ENCODE data around the gene RPLP2. TPM values are rescaled to one million over a fixed set of nuclear protein-coding genes. Genes with fewer than 3 reads are reported as not detected.

The RPLP2 gene
- total and polyA plus RNA-seq, 8 donors: 360 to 5,956 (median 985) TPM

- DNase-seq: peak; percentile 89 to 92
- Histone ChIP-seq H3K36me3 (peaks cover 0 to 16% (median 0%) of the 10 kb centered on the region in 4 donors), H3K27ac (peak overlapping the region in 3 of 5 donors; percentile 13 to 59 (median 27)), H3K4me3 (no peak overlapping the region), H3K9me3 (no peaks in the 10 kb centered on the region), H3K27me3 (peaks cover 0 to 16% (median 7%) of the 10 kb centered on the region in 3 donors), H3K4me1 (peaks cover 15 to 37% (median 29%) of the 10 kb centered on the region in 4 donors)
- intact Hi-C loops (cut with DNase I; ENCODE audit: low total_unique reads): no loop called here
- WGBS, 5 donors: 14 to 30% (median 18%) methylated on average over 22 to 24 of the region's 24 CpGs
- TF ChIP-seq POLR2AphosphoS5 (IDR thresholded peaks at IDR 0.05) (peak in 2 of 3 donors; percentile 33 to 73), CTCF (IDR thresholded peaks at IDR 0.05) (peak in 5 of 7 experiments; percentile 51 to 75 (median 66)), EP300 (IDR thresholded peaks at IDR 0.05) (no peak), POLR2A (IDR thresholded peaks at IDR 0.05) (no peak)
Measured at GRCh38 chr11:783581-784015, 26.2 kb upstream of the RPLP2 start.

- H3K27ac ChIP-seq: no peak overlapping the region
- H3K4me3 ChIP-seq: no peak overlapping the region
- TF ChIP-seq EP300 (IDR thresholded peaks at IDR 0.05) (no peak), POLR2AphosphoS5 (IDR thresholded peaks at IDR 0.05) (no peak), POLR2A (IDR thresholded peaks at IDR 0.05) (no peak), CTCF (IDR thresholded peaks at IDR 0.05) (no peak)
- peaks cover 0 to 10% (median 5%) of the 10 kb centered on the region in 4 donors for H3K36me3 ChIP-seq
- H3K27me3 ChIP-seq: peaks cover 5 to 44% (median 23%) of the 10 kb centered on the region in 3 donors
- H3K9me3 ChIP-seq: no peaks in the 10 kb centered on the region
- intact Hi-C loops (cut with DNase I; ENCODE audit: low total_unique reads): no loop called here
- H3K4me1 ChIP-seq: peaks cover 18 to 34% (median 23%) of the 10 kb centered on the region in 4 donors
- WGBS, 5 donors: 81 to 86% (median 84%) methylated on average over 20 to 24 of the region's 24 CpGs
- no peak for DNase-seq
Measured at GRCh38 chr11:786235-787083, 23.3 kb upstream of the RPLP2 start.

GRCh38 chr11:787084-787675 is 22.6 kb upstream of the RPLP2 start:
- Histone ChIP-seq H3K27me3 (peaks cover 5 to 44% (median 23%) of the 10 kb centered on the region in 3 donors), H3K36me3 (peaks cover 5 to 17% (median 12%) of the 10 kb centered on the region in 4 donors), H3K9me3 (no peaks in the 10 kb centered on the region), H3K4me1 (peaks cover 18 to 30% (median 23%) of the 10 kb centered on the region in 4 donors), H3K27ac (no peak overlapping the region), H3K4me3 (no peak overlapping the region)
- DNase-seq: no peak
- 87 to 90% (median 88%) methylated on average over 10 to 24 of the region's 24 CpGs for WGBS, 5 donors
- TF ChIP-seq EP300 (IDR thresholded peaks at IDR 0.05): no peak
- TF ChIP-seq POLR2AphosphoS5 (IDR thresholded peaks at IDR 0.05): no peak
- intact Hi-C loops (cut with DNase I; ENCODE audit: low total_unique reads): no loop called here

GRCh38 chr11:788009-788640 is 21.6 kb upstream of the RPLP2 start:
- intact Hi-C loops (cut with DNase I; ENCODE audit: low total_unique reads): no loop called here
- DNase-seq: no peak
- peaks cover 8 to 27% (median 22%) of the 10 kb centered on the region in 4 donors for H3K36me3 ChIP-seq
- no peak for TF ChIP-seq POLR2AphosphoS5 (IDR thresholded peaks at IDR 0.05)
- 32 to 77% (median 58%) methylated on average over 7 to 28 of the region's 28 CpGs for WGBS, 5 donors
- H3K27me3 ChIP-seq: peaks cover 5 to 44% (median 23%) of the 10 kb centered on the region in 3 donors
- peaks cover 13 to 22% (median 16%) of the 10 kb centered on the region in 4 donors for H3K4me1 ChIP-seq
- no peaks in the 10 kb centered on the region for H3K9me3 ChIP-seq
- H3K4me3 ChIP-seq: no peak overlapping the region
- H3K27ac ChIP-seq: no peak overlapping the region
